Vagina (tissue), 2 donors: Measurements from ENCODE around the gene ZCCHC4. TPM values are rescaled to one million over a fixed set of nuclear protein-coding genes. Genes with fewer than 3 reads are reported as not detected.

Source experiments
- DNase-seq, 2 donors: peaks; one replicate each; pipeline ENCODE4 v3.0.0-alpha.2; 2017; ENCODE audit errors: extremely low spot score in 2 of 2
- H3K27ac ChIP-seq: fragments of 200-600 bp; sonication (generic); one replicate; pipeline ENCODE4 v1.5.1; 2019
- H3K27me3 ChIP-seq: fragments of 200-600 bp; sonication (generic); one replicate; pipeline ENCODE4 v1.5.1; 2019
- H3K36me3 ChIP-seq, 2 donors: fragments of 200-600 bp; sonication (generic); one replicate each; pipeline ENCODE4 v1.5.1; 2017 to 2019
- H3K4me1 ChIP-seq: fragments of 200-600 bp; sonication (generic); one replicate; pipeline ENCODE4 v1.5.1; 2019
- H3K4me3 ChIP-seq, 2 donors: fragments of 200-600 bp; sonication (generic); 1 replicate in 1 of 2; 2 replicates in 1 of 2; pipeline ENCODE4 v1.5.1; 2016 to 2019
- H3K9me3 ChIP-seq: fragments of 200-600 bp; sonication (generic); one replicate; pipeline ENCODE4 v1.5.1; 2019
- CTCF ChIP-seq, 3 experiments: fragments of 450-650 bp in 2 of 3; fragments of 200-600 bp in 1 of 3; sonication (generic) in 1 of 3; IDR thresholded peaks; one replicate each; pipeline ENCODE4 v1.5.1; 2017 to 2019; ENCODE audit warnings: antibody characterized with exemption in 3 of 3, mild to moderate bottlenecking in 2 of 3, moderate library complexity in 2 of 3
- POLR2A ChIP-seq, 2 donors: fragments of 450-650 bp; IDR thresholded peaks; one replicate each; pipeline ENCODE4 v1.6.1; 2017; ENCODE audit warnings: antibody characterized with exemption in 2 of 2, mild to moderate bottlenecking in 2 of 2, moderate library complexity in 2 of 2
- POLR2AphosphoS5 ChIP-seq, 2 donors: sonication (generic); formaldehyde crosslinking; IDR thresholded peaks; one replicate each; pipeline ENCODE4 v1.9.0; 2017; ENCODE audit warnings: antibody characterized with exemption in 2 of 2, mild to moderate bottlenecking in 2 of 2, low read depth in 1 of 2; ENCODE audit not compliant: insufficient read depth in 1 of 2
- intact Hi-C: fragments of 100-400 bp; cut with DNase I; formaldehyde crosslinking; loops from one replicate; pipeline ENCODE4 v1.15.1; 2023
- total RNA-seq: library from RNA; depleted of rRNA; stranded (reverse); fragments of >200 nt; gene quantifications from one replicate; pipeline ENCODE4 v1.2.3, GENCODE V29; 2016

The ZCCHC4 gene
- total RNA-seq, 1 donor from 2014 or later: 14.2 TPM

DNA sequence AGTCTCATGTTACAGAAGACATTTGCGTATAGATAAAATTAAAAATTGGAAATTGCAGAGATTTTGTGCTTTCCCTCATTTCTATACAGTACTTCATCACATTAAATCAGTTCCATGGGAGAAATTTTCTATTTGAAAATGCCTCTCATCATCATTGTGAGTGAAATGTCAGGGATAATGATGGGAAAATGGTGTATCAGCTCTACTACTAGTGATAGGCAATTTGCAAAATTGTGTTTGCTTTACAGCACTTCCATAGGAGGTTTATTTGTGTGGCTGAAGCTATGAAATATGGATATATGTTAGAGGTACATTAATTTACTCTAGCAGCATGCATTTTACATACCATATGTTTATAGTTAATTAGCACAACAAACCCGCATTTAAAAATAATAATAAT is 43.5 kb downstream of the ZCCHC4 start:
- intact Hi-C loops: no loop called here
- Histone ChIP-seq H3K27me3 (no peaks in the 10 kb centered on the region), H3K4me3 (no peak overlapping the region), H3K27ac (no peak overlapping the region), H3K4me1 (no peaks in the 10 kb centered on the region), H3K9me3 (no peaks in the 10 kb centered on the region), H3K36me3 (no peaks in the 10 kb centered on the region)
- no peak for DNase-seq
- TF ChIP-seq CTCF (IDR thresholded peaks at IDR 0.05) (no peak), POLR2AphosphoS5 (IDR thresholded peaks at IDR 0.05; ENCODE audit: insufficient read depth in 1 of 2, low read depth in 1 of 2) (no peak), POLR2A (IDR thresholded peaks at IDR 0.05) (no peak)

DNA sequence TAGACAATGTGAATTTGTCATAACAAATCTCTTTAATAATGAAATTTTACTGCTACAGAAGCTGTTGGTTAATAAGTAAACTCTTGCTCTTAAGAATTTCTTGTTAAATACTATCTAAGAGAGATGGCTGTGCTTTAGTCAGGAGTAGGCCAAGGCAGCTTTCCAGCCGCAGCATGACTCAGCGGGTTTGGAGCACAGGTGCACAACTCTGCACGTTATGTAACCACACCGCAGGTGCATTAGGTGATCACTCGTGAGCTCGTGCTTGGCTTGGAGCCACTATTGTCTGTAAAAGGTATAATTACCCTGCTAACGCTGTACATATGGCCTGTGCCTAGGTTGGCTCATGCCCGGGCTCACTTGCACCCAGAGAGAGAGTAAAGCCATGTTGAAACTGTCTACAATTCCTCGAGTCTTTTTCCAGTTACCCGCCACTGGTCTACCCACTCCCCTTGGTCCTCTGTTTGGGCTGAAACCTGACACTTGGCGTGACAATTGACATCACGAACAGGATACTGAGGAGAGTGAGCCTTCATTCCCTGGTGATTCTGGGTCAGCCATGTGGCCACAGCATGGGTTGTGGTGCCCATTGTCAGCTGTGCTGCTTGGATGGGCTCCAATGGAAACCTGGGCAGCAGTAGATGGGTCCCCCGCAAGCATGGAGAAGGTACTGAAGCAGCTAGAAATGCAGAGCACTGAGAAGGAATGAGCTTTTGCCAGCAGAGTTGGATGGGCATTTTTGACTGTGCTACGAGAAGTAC is 46.1 kb downstream of the ZCCHC4 start:
- peaks cover 0 to 7% of the 10 kb centered on the region in 2 donors for H3K36me3 ChIP-seq
- DNase-seq: no peak
- H3K4me3 ChIP-seq: no peak overlapping the region
- TF ChIP-seq POLR2AphosphoS5 (IDR thresholded peaks at IDR 0.05; ENCODE audit: insufficient read depth in 1 of 2, low read depth in 1 of 2) (no peak), POLR2A (IDR thresholded peaks at IDR 0.05) (no peak), CTCF (IDR thresholded peaks at IDR 0.05) (no peak)
- no peaks in the 10 kb centered on the region for H3K4me1 ChIP-seq
- intact Hi-C loops: no loop called here
- H3K9me3 ChIP-seq: no peaks in the 10 kb centered on the region
- H3K27ac ChIP-seq: no peak overlapping the region
- no peaks in the 10 kb centered on the region for H3K27me3 ChIP-seq

DNA sequence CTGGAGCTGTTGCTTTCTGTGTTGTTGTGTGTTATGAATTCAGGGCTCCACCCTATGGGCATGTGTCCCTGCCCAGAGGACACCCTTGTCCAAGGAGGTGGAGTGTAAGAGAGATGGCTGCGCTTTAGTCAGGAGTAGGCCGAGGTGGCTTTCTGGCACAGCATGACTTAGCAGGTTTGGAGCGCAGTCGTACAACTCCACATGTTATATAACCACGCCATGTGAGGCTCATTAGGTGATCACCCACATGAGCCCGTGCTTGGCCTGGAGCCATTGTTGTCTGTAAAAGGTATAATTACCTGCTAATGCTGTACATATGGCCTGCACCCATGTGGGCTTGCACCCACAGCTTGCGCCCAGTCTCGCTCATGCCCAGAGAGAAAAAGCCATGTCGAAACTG is 48.7 kb downstream of the ZCCHC4 start:
- peaks cover 0 to 18% of the 10 kb centered on the region in 2 donors for H3K36me3 ChIP-seq
- TF ChIP-seq POLR2AphosphoS5 (IDR thresholded peaks at IDR 0.05; ENCODE audit: insufficient read depth in 1 of 2, low read depth in 1 of 2) (no peak), CTCF (IDR thresholded peaks at IDR 0.05) (no peak), POLR2A (IDR thresholded peaks at IDR 0.05) (no peak)
- no peak for DNase-seq
- H3K27ac ChIP-seq: no peak overlapping the region
- no peaks in the 10 kb centered on the region for H3K9me3 ChIP-seq
- no peak overlapping the region for H3K4me3 ChIP-seq
- no peaks in the 10 kb centered on the region for H3K27me3 ChIP-seq
- H3K4me1 ChIP-seq: no peaks in the 10 kb centered on the region
- intact Hi-C loops: no loop called here

DNA sequence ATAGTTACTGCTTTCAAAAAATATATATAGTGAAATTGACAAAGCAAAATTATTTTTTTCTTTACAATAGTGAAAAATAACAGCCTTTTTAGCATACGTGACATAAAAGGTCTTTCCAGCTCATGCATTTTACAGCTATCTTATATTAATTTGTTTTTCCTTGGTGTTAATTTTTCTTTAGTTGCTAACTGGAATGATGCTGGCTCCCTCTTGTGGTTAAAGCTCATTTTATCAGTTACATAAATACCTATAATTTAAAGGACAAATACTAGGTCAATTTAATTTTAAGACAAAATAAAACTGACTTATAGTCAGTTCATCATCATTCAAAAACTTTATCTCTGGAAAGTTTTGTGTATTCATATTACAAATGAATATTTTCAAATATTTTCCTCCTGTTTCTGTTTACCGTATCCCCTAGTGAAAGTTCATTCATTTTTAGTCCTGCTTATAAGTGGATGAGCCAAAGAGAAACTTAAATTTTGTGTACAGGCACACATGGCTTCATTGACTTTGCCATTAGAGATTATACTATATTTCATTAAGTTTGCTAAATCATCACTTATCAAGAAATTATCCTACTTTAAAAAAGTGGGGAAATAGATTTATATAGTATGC is 54.5 kb downstream of the ZCCHC4 start:
- Histone ChIP-seq H3K27ac (no peak overlapping the region), H3K4me1 (no peaks in the 10 kb centered on the region), H3K27me3 (no peaks in the 10 kb centered on the region), H3K36me3 (peaks cover 0 to 27% of the 10 kb centered on the region in 2 donors), H3K4me3 (no peak overlapping the region), H3K9me3 (no peaks in the 10 kb centered on the region)
- TF ChIP-seq POLR2AphosphoS5 (IDR thresholded peaks at IDR 0.05; ENCODE audit: insufficient read depth in 1 of 2, low read depth in 1 of 2) (no peak), POLR2A (IDR thresholded peaks at IDR 0.05) (no peak), CTCF (IDR thresholded peaks at IDR 0.05) (peak in 1 of 3 experiments; percentile 44)
- intact Hi-C loops: no loop called here
- no peak for DNase-seq

- TF ChIP-seq POLR2AphosphoS5 (IDR thresholded peaks at IDR 0.05; ENCODE audit: insufficient read depth in 1 of 2, low read depth in 1 of 2): no peak
- Histone ChIP-seq H3K27me3 (no peaks in the 10 kb centered on the region), H3K9me3 (no peaks in the 10 kb centered on the region), H3K27ac (no peak overlapping the region), H3K36me3 (peaks cover 0 to 23% of the 10 kb centered on the region in 2 donors), H3K4me3 (no peak overlapping the region), H3K4me1 (no peaks in the 10 kb centered on the region)
- intact Hi-C loops: no loop called here
- DNase-seq: no peak
These were observed 55.3 kb downstream of the ZCCHC4 start for GRCh38 chr4:25367877-25368276.
